ENCODE measurements around the gene CLRN1.

The CLRN1 gene

GRCh38 chr3:150913133-150913922, 59.2 kb downstream of the CLRN1 start:
- DNase-seq, result peak; percentile 45

GRCh38 chr3:150912501-150912900, 60.0 kb downstream of the CLRN1 start:
- no peak for DNase-seq

GRCh38 chr3:150911771-150912170, 60.8 kb downstream of the CLRN1 start:
- DNase-seq, result no peak

- DNase-seq, result no peak
These were observed 66.1 kb downstream of the CLRN1 start for GRCh38 chr3:150906461-150906860.

GRCh38 chr3:150905746-150906145, 66.8 kb downstream of the CLRN1 start:
- no peak for DNase-seq

GRCh38 chr3:150905339-150905738, 67.2 kb downstream of the CLRN1 start, which contains the start of gene MINDY4B:
TSS of gene MINDY4B (minus strand) at chr3:150905439. CDS start at chr3:150905439, 0 bp downstream.
- no peak for DNase-seq

- no peak for DNase-seq
These were observed 69.5 kb downstream of the CLRN1 start for GRCh38 chr3:150902988-150903387.

- no peak for DNase-seq
These were observed 70.7 kb downstream of the CLRN1 start for GRCh38 chr3:150901793-150902192.

- no peak for DNase-seq
These were observed 73.4 kb downstream of the CLRN1 start for GRCh38 chr3:150899141-150899540.

- DNase-seq, result no peak
These were observed 74.3 kb downstream of the CLRN1 start for GRCh38 chr3:150898046-150898754.

- no peak for DNase-seq
These were observed 74.9 kb downstream of the CLRN1 start for GRCh38 chr3:150897592-150897991.

GRCh38 chr3:150890831-150891230, 81.7 kb downstream of the CLRN1 start:
- DNase-seq, result no peak

GRCh38 chr3:150890295-150890694, 82.2 kb downstream of the CLRN1 start:
- peak; percentile 95 for DNase-seq

- peak; percentile 26 for DNase-seq
These were observed 83.4 kb downstream of the CLRN1 start for GRCh38 chr3:150889106-150889505.

GRCh38 chr3:150887031-150887430, 85.5 kb downstream of the CLRN1 start:
- peak; percentile 19 for DNase-seq

- DNase-seq, result no peak
These were observed 87.0 kb downstream of the CLRN1 start for GRCh38 chr3:150885535-150885934.

GRCh38 chr3:150878996-150879575, 93.4 kb downstream of the CLRN1 start:
- DNase-seq, result no peak

GRCh38 chr3:150878290-150878689, 94.2 kb downstream of the CLRN1 start:
- DNase-seq, result no peak

GRCh38 chr3:150877303-150877702, 95.2 kb downstream of the CLRN1 start:
- DNase-seq, result peak; percentile 24

- no peak for DNase-seq
These were observed 95.8 kb downstream of the CLRN1 start for GRCh38 chr3:150876611-150877265.
